Fibroblast of villous mesenchyme (primary cell): Measurements from ENCODE around the gene MICALL2. TPM values are rescaled to one million over a fixed set of nuclear protein-coding genes. Genes with fewer than 3 reads are reported as not detected.

Experiments
- DNase-seq: peaks from one replicate; pipeline ENCODE4 v3.0.0-alpha.2; 2010; ENCODE audit warnings: low read depth
- H3K4me3 ChIP-seq: 2 replicates; pipeline ENCODE4 v1.5.1; 2011; ENCODE audit warnings: low read depth, mild to moderate bottlenecking, low read length
- CTCF ChIP-seq: IDR thresholded peaks from 2 replicates; pipeline ENCODE4 v1.5.1; 2012; ENCODE audit warnings: low read depth, mild to moderate bottlenecking, low read length; ENCODE audit not compliant: insufficient read depth
- total RNA-seq: library from RNA; depleted of rRNA; stranded (reverse); fragments of >200 nt; gene quantifications from 2 replicates; pipeline ENCODE4 v1.2.3, GENCODE V29; 2012

MICALL2 gene
- total RNA-seq, result 25.4 and 34.5 TPM in 2 replicates

- DNase-seq, result peak; percentile 87
- H3K4me3 ChIP-seq, result peak within 1 kb of the TSS; percentile 84
- TF ChIP-seq CTCF, result no peak
Observed at GRCh38 chr7:1458683-1459511, at the start of gene MICALL2. MICALL2 (minus strand) TSS chr7:1459470; CDS start chr7:1459326, 144 bp downstream.

DNA sequence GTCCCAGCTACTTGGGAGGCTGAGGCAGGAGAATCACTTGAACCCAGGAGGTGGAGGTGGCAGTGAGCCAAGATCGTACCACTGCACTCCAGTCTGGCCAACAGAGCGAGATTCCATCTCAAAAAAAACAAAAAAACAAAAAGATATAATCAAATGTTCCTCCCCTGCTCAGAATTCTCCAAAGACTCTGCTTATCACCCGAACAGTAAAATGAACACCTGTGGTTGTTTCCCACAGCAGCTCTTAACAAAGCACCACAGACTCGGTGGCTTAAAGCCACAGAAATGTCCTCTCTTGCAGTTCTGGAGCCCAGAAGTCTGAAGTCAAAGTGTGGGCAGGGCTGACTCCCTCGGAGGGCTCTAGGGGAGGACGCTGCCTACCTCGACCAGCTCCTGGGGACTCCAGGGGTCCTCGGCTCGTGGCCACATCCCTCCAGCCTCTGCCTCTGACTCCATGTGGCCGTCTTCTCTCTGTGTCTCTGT, 49.0 kb upstream of the MICALL2 start:
- TF ChIP-seq CTCF, result no peak
- no peak for DNase-seq
- no peak overlapping the region for H3K4me3 ChIP-seq

GRCh38 chr7:1505731-1506550, 46.7 kb upstream of the MICALL2 start:
- TF ChIP-seq CTCF, result no peak
- DNase-seq, result no peak
- H3K4me3 ChIP-seq, result no peak overlapping the region

- TF ChIP-seq CTCF, result peak; percentile 62
- DNase-seq, result peak; percentile 91
- H3K4me3 ChIP-seq, result peak within 1 kb of the TSS; percentile 77
Observed at GRCh38 chr7:1503816-1504775, 44.8 kb upstream of the MICALL2 start, which contains the start of gene INTS1. INTS1 (minus strand) TSS chr7:1504389; CDS start chr7:1503960, 429 bp downstream.

GRCh38 chr7:1503390-1503789, 44.1 kb upstream of the MICALL2 start:
- no peak for DNase-seq
- H3K4me3 ChIP-seq, result peak overlapping the region; percentile 77
- no peak for TF ChIP-seq CTCF

DNA sequence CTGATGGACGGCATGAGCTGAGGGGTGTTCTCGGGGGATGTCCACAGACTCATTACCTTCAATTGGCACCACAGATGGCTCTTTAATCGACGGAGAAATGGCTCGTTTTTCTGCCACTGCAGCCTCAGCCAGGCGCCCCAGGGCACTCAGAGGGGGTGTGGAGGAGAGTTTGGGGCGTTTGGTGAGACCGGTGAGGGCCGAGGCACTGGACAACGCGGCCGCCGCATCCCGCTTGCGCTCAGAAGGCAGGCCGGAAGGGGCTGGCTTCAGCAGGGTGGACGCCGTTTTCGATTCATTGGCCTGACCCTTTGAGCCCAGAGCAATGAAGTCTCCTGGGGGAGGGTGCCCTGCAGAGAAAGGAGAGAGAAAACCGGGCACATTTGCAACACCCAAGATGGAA, 43.6 kb upstream of the MICALL2 start:
- DNase-seq, result no peak
- TF ChIP-seq CTCF, result no peak
- peak overlapping the region; percentile 77 for H3K4me3 ChIP-seq
